K562 (cell line): ENCODE measurements around the gene UBA1. TPM values are rescaled to one million over a fixed set of nuclear protein-coding genes. Genes with fewer than 3 reads are reported as not detected.

Experiments
- CBX3 ChIP-seq, 2 experiments: IDR thresholded peaks; 1 replicate in 1 of 2; 2 replicates in 1 of 2; pipeline ENCODE4 v1.6.1; 2012; ENCODE audit warnings: inconsistent platforms in 2 of 2, low read length in 2 of 2, borderline replicate concordance in 1 of 2, control low read depth in 1 of 2
- CEBPB ChIP-seq: fragments of 450-650 bp; IDR thresholded peaks from 2 replicates; pipeline ENCODE4 v1.6.1; 2016; ENCODE audit warnings: missing genetic modification characterization, missing compliant biosample characterization
- HOMEZ ChIP-seq: fragments of 250-450 bp; sonication (Bioruptor Pico); IDR thresholded peaks from 2 replicates; pipeline ENCODE4 v1.4.0; 2020; ENCODE audit warnings: mild to moderate bottlenecking, moderate library complexity
- JUN ChIP-seq, 2 experiments: sonication (generic) in 1 of 2; formaldehyde crosslinking in 1 of 2; IDR thresholded peaks; 2 replicates each; pipeline versions ENCODE4 v1.6.1 to v1.8.0; 2012 to 2022; ENCODE audit warnings: borderline replicate concordance in 2 of 2, mild to moderate bottlenecking in 2 of 2, improper control_type of control experiment in 1 of 2, low read depth in 1 of 2, low read length in 1 of 2, missing genetic modification reagents in 1 of 2
- MCM5 ChIP-seq: fragments of 450-650 bp; IDR thresholded peaks from 2 replicates; pipeline ENCODE4 v1.6.1; 2016; ENCODE audit warnings: low read depth
- MTA3 ChIP-seq: fragments of 450-650 bp; formaldehyde crosslinking; IDR thresholded peaks from 2 replicates; pipeline ENCODE4 v1.6.1; 2017; ENCODE audit warnings: mild to moderate bottlenecking, borderline replicate concordance
- NCOR1 ChIP-seq: fragments of 450-650 bp; IDR thresholded peaks from 2 replicates; pipeline ENCODE4 v1.6.1; 2016; ENCODE audit warnings: mild to moderate bottlenecking, moderate library complexity
- SIN3B ChIP-seq: fragments of 450-650 bp; IDR thresholded peaks from 2 replicates; pipeline ENCODE4 v1.6.1; 2017; ENCODE audit warnings: low read depth, mild to moderate bottlenecking, moderate library complexity
- TEAD1 ChIP-seq, 2 experiments: fragments of 450-650 bp in 1 of 2; sonication (generic) in 1 of 2; formaldehyde crosslinking; IDR thresholded peaks; 2 replicates each; pipeline versions ENCODE4 v1.4.0 to v1.8.0; 2020 to 2022; ENCODE audit warnings: mild to moderate bottlenecking in 2 of 2, missing genetic modification reagents in 1 of 2
- YY1 ChIP-seq, 3 experiments: IDR thresholded peaks; 2 replicates each; pipeline ENCODE4 v1.6.1; 2011; ENCODE audit warnings: low read length in 2 of 3, mild to moderate bottlenecking in 2 of 3, moderate library complexity in 2 of 3, borderline replicate concordance in 1 of 3, control low read depth in 1 of 3, low read depth in 1 of 3; ENCODE audit not compliant: insufficient read depth in 3 of 3, insufficient replicate concordance in 2 of 3, control insufficient read depth in 1 of 3, insufficient read length in 1 of 3; ENCODE audit errors: extremely low read depth in 1 of 3
- ZFX ChIP-seq: sonication (generic); formaldehyde crosslinking; IDR thresholded peaks from 2 replicates; pipeline ENCODE4 v1.8.0; 2022; ENCODE audit warnings: mild to moderate bottlenecking, missing genetic modification reagents, moderate library complexity
- ZNF324 ChIP-seq: fragments of 250-450 bp; sonication (Bioruptor Pico); IDR thresholded peaks from 2 replicates; pipeline ENCODE4 v1.4.0; 2020; ENCODE audit warnings: mild to moderate bottlenecking
- ZNF740 ChIP-seq, 3 experiments: fragments of 200-800 bp in 1 of 3; sonication (Bioruptor generic) in 1 of 3; sonication (generic) in 1 of 3; formaldehyde crosslinking in 1 of 3; IDR thresholded peaks; 2 replicates each; pipeline versions ENCODE4 v1.6.1 to v1.8.0; 2016 to 2022; ENCODE audit warnings: mild to moderate bottlenecking in 2 of 3, missing compliant biosample characterization in 2 of 3, missing genetic modification characterization in 2 of 3, missing genetic modification reagents in 1 of 3
- ZNF766 ChIP-seq: fragments of 200-800 bp; sonication (Bioruptor generic); conservative IDR thresholded peaks from 2 replicates; pipeline ENCODE4 v1.6.1; 2016; ENCODE audit warnings: missing genetic modification characterization, missing compliant biosample characterization
- ZNF780A ChIP-seq: fragments of 250-450 bp; sonication (Bioruptor Pico); IDR thresholded peaks from 2 replicates; pipeline ENCODE4 v1.5.0; 2021; ENCODE audit warnings: mild to moderate bottlenecking
- polyA plus RNA-seq, 8 experiments: library from polyadenylated mRNA; depleted of rRNA in 4 of 8; stranded (reverse) in 5 of 8; unstranded in 3 of 8; fragments of >200 nt; fragmentation: Nextera tagmentation in 2 of 8; fragmentation: Illumina TruSeq in 1 of 8; extraction: Ambion mirVana in 2 of 8; extraction: Trizol in 1 of 8; gene quantifications; 2 replicates each; pipeline versions ENCODE4 v1.2.1 to v1.2.3, GENCODE V29; 2011 to 2014; ENCODE audit warnings: inconsistent platforms in 1 of 8, missing spikeins in 1 of 8
- total RNA-seq, 7 experiments: library from RNA; depleted of rRNA in 6 of 7; stranded (reverse); fragments of >200 nt in 6 of 7; fragmentation: Illumina TruSeq in 2 of 7; extraction: Trizol in 2 of 7; gene quantifications; 2 replicates each; pipeline versions ENCODE4 v1.2.1 to v1.2.3, GENCODE V29; 2011 to 2021; ENCODE audit warnings: low replicate concordance in 1 of 7
- TF ChIP-seq, protein P1 (sequence below): sonication (generic); formaldehyde crosslinking; IDR thresholded peaks from 2 replicates; pipeline ENCODE4 v1.8.0; 2022; ENCODE audit warnings: mild to moderate bottlenecking, missing genetic modification reagents

UBA1 gene
- total and polyA plus RNA-seq, 9 of the 15 experiments (the other 6 are each of a cell fraction or from before 2014, with no cell fraction given): 32.0 to 174 (median 93.6) TPM

DNA sequence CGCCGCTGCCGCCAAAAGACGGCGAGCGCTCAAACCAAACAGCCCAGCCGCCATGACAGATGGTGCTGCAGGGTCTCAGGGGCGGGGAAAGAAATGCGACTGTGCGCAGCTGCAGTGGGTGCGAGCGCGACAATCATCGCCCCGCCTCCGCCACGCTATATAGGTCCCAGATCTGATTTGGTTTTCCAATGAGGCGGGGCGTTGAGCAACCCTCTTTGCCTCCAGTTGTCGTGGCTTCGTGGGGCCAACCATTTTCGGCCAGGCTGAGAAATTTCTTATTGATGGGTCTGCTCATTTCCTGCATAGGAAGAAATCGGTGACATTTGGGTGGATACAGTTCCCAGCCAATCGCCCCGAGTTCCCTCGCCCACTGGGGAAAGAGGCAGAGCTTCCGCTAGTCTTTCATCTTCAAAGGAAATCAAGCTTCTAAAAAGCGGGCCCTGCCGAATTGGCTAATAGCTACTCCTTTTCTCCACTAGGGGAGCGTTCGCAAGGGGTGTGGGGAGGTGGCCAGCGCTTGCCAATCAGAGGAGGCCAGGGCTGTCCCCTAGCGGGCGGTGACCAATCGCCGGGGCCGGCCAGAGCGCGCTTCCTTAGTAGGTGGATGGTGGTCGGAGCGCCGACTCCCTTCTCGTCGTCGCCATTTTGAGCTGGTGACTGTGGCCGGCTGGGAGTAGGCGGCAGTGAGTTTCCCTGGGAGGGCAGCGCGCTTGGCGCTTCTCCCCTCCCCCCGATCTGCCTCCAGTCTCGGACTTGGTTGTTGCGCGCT, 48.8 kb upstream of the UBA1 start, which contains the start of the genes NDUFB11 and RBM10 (continued):
- 0 out of 2 replicates have a peak, but pooled peaks have one; percentile 14 for TF ChIP-seq ZNF766 (CRISPR knock-in tag)
- no peak for TF ChIP-seq JUN (IDR thresholded peaks at IDR 0.05; ENCODE audit: borderline replicate concordance, low read depth, low read length)
- 0 out of 2 replicates have a peak, but pooled peaks have one; percentile 78 for TF ChIP-seq JUN (CRISPR knock-in tag; IDR thresholded peaks at IDR 0.05; ENCODE audit: borderline replicate concordance)
- TF ChIP-seq SIN3B: 0 out of 2 replicates have a peak, but pooled peaks have one; percentile 37
- no peak for TF ChIP-seq HOMEZ (CRISPR knock-in tag)
- TF ChIP-seq CEBPB (tag): peak; percentile 92
- TF ChIP-seq MTA3: peak; percentile 26; the same call in 1 of the 2 replicates
- peak; percentile 77 for TF ChIP-seq ZFX (CRISPR knock-in tag)
- TF ChIP-seq NCOR1: no peak
- TF ChIP-seq ZNF740 (CRISPR knock-in tag; IDR thresholded peaks at IDR 0.05): no peak; the same call in 1 of the 2 replicates
- TF ChIP-seq ZNF740 (tag; IDR thresholded peaks at IDR 0.05): peak in 1 of 2 experiments; percentile 86; a peak in 1 of 4 replicates
- TF ChIP-seq ZNF324 (CRISPR knock-in tag): no peak
- TF ChIP-seq ZNF780A (CRISPR knock-in tag): no peak
- 0 out of 4 replicates have a peak, but pooled peaks of 1 of the 2 experiments have one; percentile 45 for TF ChIP-seq TEAD1 (CRISPR knock-in tag; IDR thresholded peaks at IDR 0.05)
- TF ChIP-seq, protein P1, sequence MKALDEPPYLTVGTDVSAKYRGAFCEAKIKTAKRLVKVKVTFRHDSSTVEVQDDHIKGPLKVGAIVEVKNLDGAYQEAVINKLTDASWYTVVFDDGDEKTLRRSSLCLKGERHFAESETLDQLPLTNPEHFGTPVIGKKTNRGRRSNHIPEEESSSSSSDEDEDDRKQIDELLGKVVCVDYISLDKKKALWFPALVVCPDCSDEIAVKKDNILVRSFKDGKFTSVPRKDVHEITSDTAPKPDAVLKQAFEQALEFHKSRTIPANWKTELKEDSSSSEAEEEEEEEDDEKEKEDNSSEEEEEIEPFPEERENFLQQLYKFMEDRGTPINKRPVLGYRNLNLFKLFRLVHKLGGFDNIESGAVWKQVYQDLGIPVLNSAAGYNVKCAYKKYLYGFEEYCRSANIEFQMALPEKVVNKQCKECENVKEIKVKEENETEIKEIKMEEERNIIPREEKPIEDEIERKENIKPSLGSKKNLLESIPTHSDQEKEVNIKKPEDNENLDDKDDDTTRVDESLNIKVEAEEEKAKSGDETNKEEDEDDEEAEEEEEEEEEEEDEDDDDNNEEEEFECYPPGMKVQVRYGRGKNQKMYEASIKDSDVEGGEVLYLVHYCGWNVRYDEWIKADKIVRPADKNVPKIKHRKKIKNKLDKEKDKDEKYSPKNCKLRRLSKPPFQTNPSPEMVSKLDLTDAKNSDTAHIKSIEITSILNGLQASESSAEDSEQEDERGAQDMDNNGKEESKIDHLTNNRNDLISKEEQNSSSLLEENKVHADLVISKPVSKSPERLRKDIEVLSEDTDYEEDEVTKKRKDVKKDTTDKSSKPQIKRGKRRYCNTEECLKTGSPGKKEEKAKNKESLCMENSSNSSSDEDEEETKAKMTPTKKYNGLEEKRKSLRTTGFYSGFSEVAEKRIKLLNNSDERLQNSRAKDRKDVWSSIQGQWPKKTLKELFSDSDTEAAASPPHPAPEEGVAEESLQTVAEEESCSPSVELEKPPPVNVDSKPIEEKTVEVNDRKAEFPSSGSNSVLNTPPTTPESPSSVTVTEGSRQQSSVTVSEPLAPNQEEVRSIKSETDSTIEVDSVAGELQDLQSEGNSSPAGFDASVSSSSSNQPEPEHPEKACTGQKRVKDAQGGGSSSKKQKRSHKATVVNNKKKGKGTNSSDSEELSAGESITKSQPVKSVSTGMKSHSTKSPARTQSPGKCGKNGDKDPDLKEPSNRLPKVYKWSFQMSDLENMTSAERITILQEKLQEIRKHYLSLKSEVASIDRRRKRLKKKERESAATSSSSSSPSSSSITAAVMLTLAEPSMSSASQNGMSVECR (CRISPR knock-in tag): peak; percentile 49
- peak; percentile 74 to 95 (median 90) for TF ChIP-seq YY1 (IDR thresholded peaks at IDR 0.05; ENCODE audit: borderline replicate concordance in 1 of 3, control insufficient read depth in 1 of 3, extremely low read depth in 1 of 3, insufficient read depth in 3 of 3, insufficient read length in 1 of 3, insufficient replicate concordance in 2 of 3, low read depth in 1 of 3, low read length in 2 of 3)
- TF ChIP-seq CBX3 (IDR thresholded peaks at IDR 0.05; ENCODE audit: borderline replicate concordance in 1 of 2, low read length in 2 of 2): 0 out of 3 replicates have a peak, but pooled peaks of 1 of the 2 experiments have one; percentile 12
- TF ChIP-seq MCM5: no peak
